Pericardium fibroblast (primary cell): ENCODE measurements around the gene TMEM270. TPM values are rescaled to one million over a fixed set of nuclear protein-coding genes. Genes with fewer than 3 reads are reported as not detected.

Experiments
- total RNA-seq: library from RNA; depleted of rRNA; stranded (reverse); fragments of >200 nt; gene quantifications from 2 replicates; pipeline ENCODE4 v1.2.3, GENCODE V29; 2015

Gene TMEM270
- total RNA-seq: not detected in 2 replicates

GRCh38 chr7:73860859-73861258 is at the start of gene TMEM270:
TSS of gene TMEM270 (plus strand) at chr7:73861159. CDS start at chr7:73861195, 36 bp downstream.

GRCh38 chr7:73830681-73831583 is 30.0 kb upstream of the TMEM270 start, which contains the start of gene CLDN4:
TSS of gene CLDN4 (plus strand) at chr7:73830996. CDS start at chr7:73831202, 206 bp downstream.

GRCh38 chr7:73842067-73842976 is 18.6 kb upstream of the TMEM270 start, which contains the start of gene METTL27:
TSS of gene METTL27 (minus strand) at chr7:73842516. CDS start at chr7:73842140, 376 bp downstream.

Other genes with a start within 250 kb of the TMEM270 start
- gene MLXIPL, start 236.6 kb upstream of the TMEM270 start, total RNA-seq: 0.34 TPM in 1 of 2 replicates, not detected in the other
- 4.1 and 7.0 TPM in 2 replicates for gene VPS37D, start 193.3 kb upstream of the TMEM270 start, total RNA-seq
- 3.2 and 6.7 TPM in 2 replicates for gene DNAJC30, start 177.7 kb upstream of the TMEM270 start, total RNA-seq
- gene BUD23, start 177.6 kb upstream of the TMEM270 start, total RNA-seq: 31.6 and 45.7 TPM in 2 replicates
- gene STX1A, start 141.5 kb upstream of the TMEM270 start, total RNA-seq: 10.2 and 11.8 TPM in 2 replicates
- gene ABHD11, start 122.4 kb upstream of the TMEM270 start, total RNA-seq: 9.6 and 11.0 TPM in 2 replicates
- not detected in 2 replicates for gene CLDN3, start 90.9 kb upstream of the TMEM270 start, total RNA-seq
- 0.23 and 0.68 TPM in 2 replicates for gene CLDN4, start 30.2 kb upstream of the TMEM270 start, total RNA-seq
- 1.6 and 7.0 TPM in 2 replicates for gene METTL27, start 18.6 kb upstream of the TMEM270 start, total RNA-seq
- gene ELN, start 167.0 kb downstream of the TMEM270 start, total RNA-seq: 56.1 and 146 TPM in 2 replicates
- gene LIMK1, start 222.6 kb downstream of the TMEM270 start, total RNA-seq: 35.9 and 43.7 TPM in 2 replicates